Tibial artery (tissue), 4 donors: Measurements from ENCODE around the gene SEMA3C.

ENCODE experiments used
- DNase-seq, 2 donors: peaks; one replicate each; pipeline ENCODE4 v3.0.0-alpha.2; 2019
- H3K27ac ChIP-seq, 2 donors: fragments of 200-600 bp; sonication (generic) in 1 of 2; 1 replicate in 1 of 2; 2 replicates in 1 of 2; pipeline ENCODE4 v1.5.1; 2018 to 2019; ENCODE audit warnings: mild to moderate bottlenecking in 1 of 2
- H3K27me3 ChIP-seq, 2 donors: fragments of 200-600 bp; sonication (generic) in 1 of 2; one replicate each; pipeline versions ENCODE4 v1.5.1 to v1.6.0; 2016 to 2019
- H3K36me3 ChIP-seq, 3 donors: fragments of 200-600 bp; sonication (generic) in 2 of 3; one replicate each; pipeline ENCODE4 v1.5.1; 2016 to 2019; ENCODE audit warnings: mild to moderate bottlenecking in 2 of 3
- H3K4me1 ChIP-seq, 4 donors: fragments of 200-600 bp; sonication (generic) in 2 of 4; 1 replicate in 3 of 4; 2 replicates in 1 of 4; pipeline ENCODE4 v1.5.1; 2016 to 2019
- H3K4me3 ChIP-seq, 2 donors: fragments of 200-600 bp; sonication (generic) in 1 of 2; 1 replicate in 1 of 2; 2 replicates in 1 of 2; pipeline ENCODE4 v1.5.1; 2018 to 2019; ENCODE audit warnings: mild to moderate bottlenecking in 2 of 2
- H3K9me3 ChIP-seq, 3 donors: fragments of 200-600 bp; sonication (generic) in 1 of 3; one replicate each; pipeline ENCODE4 v1.5.1; 2016 to 2019
- CTCF ChIP-seq, 2 experiments: fragments of 200-600 bp in 1 of 2; fragments of 450-650 bp in 1 of 2; IDR thresholded peaks; one replicate each; pipeline ENCODE4 v1.5.1; 2017 to 2019; ENCODE audit warnings: antibody characterized with exemption in 2 of 2, mild to moderate bottlenecking in 1 of 2, moderate library complexity in 1 of 2
- intact Hi-C: fragments of 100-400 bp; cut with DNase I; formaldehyde crosslinking; loops from one replicate; pipeline ENCODE4 v1.15.0; 2023; ENCODE audit warnings: low total_unique reads

Gene SEMA3C

GRCh38 chr7:80736371-80737125 lies 182.3 kb downstream of the SEMA3C start:
- no peak for DNase-seq
- intact Hi-C loops, result no loop called here
- Histone ChIP-seq H3K27me3 (no peaks in the 10 kb centered on the region), H3K9me3 (no peaks in the 10 kb centered on the region), H3K4me1 (peaks cover 0 to 9% (median 2%) of the 10 kb centered on the region in 4 donors), H3K4me3 (no peak overlapping the region), H3K27ac (no peak overlapping the region), H3K36me3 (no peaks in the 10 kb centered on the region)
- TF ChIP-seq CTCF (IDR thresholded peaks at IDR 0.05), result no peak

GRCh38 chr7:80735330-80735729 lies 183.5 kb downstream of the SEMA3C start:
- intact Hi-C loops, result no loop called here

GRCh38 chr7:80734011-80734410 lies 184.8 kb downstream of the SEMA3C start:
- Histone ChIP-seq H3K27me3 (no peaks in the 10 kb centered on the region), H3K4me3 (no peak overlapping the region)
- intact Hi-C loops, result no loop called here

More at GRCh38 chr7:80735330-80735729, 183.5 kb downstream of the SEMA3C start:
- no peak for TF ChIP-seq CTCF (IDR thresholded peaks at IDR 0.05)
- H3K4me1 ChIP-seq, result no peaks in the 10 kb centered on the region
- H3K27ac ChIP-seq, result no peak overlapping the region
- H3K27me3 ChIP-seq, result no peaks in the 10 kb centered on the region
- H3K4me3 ChIP-seq, result no peak overlapping the region
- H3K36me3 ChIP-seq, result no peaks in the 10 kb centered on the region
- no peak for DNase-seq
- H3K9me3 ChIP-seq, result no peaks in the 10 kb centered on the region

GRCh38 chr7:80733333-80733915 lies 185.4 kb downstream of the SEMA3C start:
- no peak for DNase-seq
- H3K27me3 ChIP-seq, result no peaks in the 10 kb centered on the region
- TF ChIP-seq CTCF (IDR thresholded peaks at IDR 0.05), result no peak
- no peak overlapping the region for H3K4me3 ChIP-seq
- peaks cover 0 to 4% (median 0%) of the 10 kb centered on the region in 4 donors for H3K4me1 ChIP-seq
- no peaks in the 10 kb centered on the region for H3K9me3 ChIP-seq
- no peaks in the 10 kb centered on the region for H3K36me3 ChIP-seq
- intact Hi-C loops, result no loop called here
- H3K27ac ChIP-seq, result no peak overlapping the region

More at GRCh38 chr7:80734011-80734410, 184.8 kb downstream of the SEMA3C start:
- no peak for TF ChIP-seq CTCF (IDR thresholded peaks at IDR 0.05)
- Histone ChIP-seq H3K27ac (no peak overlapping the region), H3K4me1 (peaks cover 0 to 4% (median 0%) of the 10 kb centered on the region in 4 donors), H3K36me3 (no peaks in the 10 kb centered on the region), H3K9me3 (no peaks in the 10 kb centered on the region)
- DNase-seq, result no peak

GRCh38 chr7:80732630-80733029 lies 186.2 kb downstream of the SEMA3C start:
- TF ChIP-seq CTCF (IDR thresholded peaks at IDR 0.05), result no peak
- Histone ChIP-seq H3K4me1 (peaks cover 0 to 4% (median 0%) of the 10 kb centered on the region in 4 donors), H3K36me3 (no peaks in the 10 kb centered on the region), H3K27me3 (no peaks in the 10 kb centered on the region), H3K9me3 (no peaks in the 10 kb centered on the region), H3K27ac (no peak overlapping the region), H3K4me3 (no peak overlapping the region)
- no peak for DNase-seq
- intact Hi-C loops, result no loop called here
